ENCODE measurements around the gene BCAP29. TPM values are rescaled to one million over a fixed set of nuclear protein-coding genes. Genes with fewer than 3 reads are reported as not detected.
A peak's percentile ranks its signal among the peaks of the same experiment; 100 is the strongest.
"Not testable (repeated sequence)": the region's sequence is repeated elsewhere in the genome, so short reads cannot be mapped to it uniquely, and the experiment has no call there.

BCAP29 gene
- total RNA-seq, 6 experiments from 2014 or later: 70.7 to 92.2 (median 89.0) TPM

- H3K27me3 Mint-ChIP-seq (ENCODE audit: insufficient read depth): peaks cover 2% of the 10 kb centered on the region; the same call in 1 of the 2 replicates
- DNase-seq: no peak
- no peak for TF ChIP-seq CTCF (IDR thresholded peaks at IDR 0.05)
- no peaks in the 10 kb centered on the region; the same call in 1 of the 2 replicates for H3K4me1 Mint-ChIP-seq (ENCODE audit: low read depth)
- no peaks in the 10 kb centered on the region for H3K9me3 Mint-ChIP-seq
- no peaks in the 10 kb centered on the region for H3K36me3 Mint-ChIP-seq (ENCODE audit: low read depth)
- H3K4me3 Mint-ChIP-seq: no peak overlapping the region
- H3K27ac Mint-ChIP-seq: no peak overlapping the region
Observed at GRCh38 chr7:107632492-107632865, 52.4 kb downstream of the BCAP29 start.

GRCh38 chr7:107638594-107638993, 58.5 kb downstream of the BCAP29 start:
- H3K4me1 Mint-ChIP-seq (ENCODE audit: low read depth): peaks cover 25% of the 10 kb centered on the region
- no peak for TF ChIP-seq CTCF (IDR thresholded peaks at IDR 0.05)
- no peaks in the 10 kb centered on the region; the same call in 1 of the 2 replicates for H3K27me3 Mint-ChIP-seq (ENCODE audit: insufficient read depth)
- no peak overlapping the region for H3K4me3 Mint-ChIP-seq
- H3K36me3 Mint-ChIP-seq (ENCODE audit: low read depth): no peaks in the 10 kb centered on the region
- H3K9me3 Mint-ChIP-seq: no peaks in the 10 kb centered on the region
- DNase-seq: no peak
- H3K27ac Mint-ChIP-seq: no peak overlapping the region

GRCh38 chr7:107639070-107639469, 59.0 kb downstream of the BCAP29 start:
- not testable (repeated sequence) for H3K4me3 Mint-ChIP-seq; DNase-seq; H3K27ac Mint-ChIP-seq; H3K36me3 Mint-ChIP-seq (ENCODE audit: low read depth); H3K9me3 Mint-ChIP-seq; H3K27me3 Mint-ChIP-seq (ENCODE audit: insufficient read depth)
- peaks cover 29% of the 10 kb centered on the region for H3K4me1 Mint-ChIP-seq (ENCODE audit: low read depth)

- H3K9me3 Mint-ChIP-seq: no peaks in the 10 kb centered on the region; the same call in 1 of the 2 replicates
- TF ChIP-seq CTCF (IDR thresholded peaks at IDR 0.05): no peak
- H3K27me3 Mint-ChIP-seq (ENCODE audit: insufficient read depth): no peaks in the 10 kb centered on the region; the same call in 1 of the 2 replicates
Observed at GRCh38 chr7:107641676-107642075, 61.6 kb downstream of the BCAP29 start.

GRCh38 chr7:107642501-107642900, 62.5 kb downstream of the BCAP29 start:
- peaks cover 6% of the 10 kb centered on the region; the same call in 1 of the 2 replicates for H3K36me3 Mint-ChIP-seq (ENCODE audit: low read depth)
- TF ChIP-seq CTCF (IDR thresholded peaks at IDR 0.05): no peak
- peak overlapping the region; percentile 76 for H3K27ac Mint-ChIP-seq
- H3K27me3 Mint-ChIP-seq (ENCODE audit: insufficient read depth): no peaks in the 10 kb centered on the region; the same call in 1 of the 2 replicates
- no peaks in the 10 kb centered on the region; the same call in none of the 2 replicates for H3K9me3 Mint-ChIP-seq
- H3K4me3 Mint-ChIP-seq: peak overlapping the region; percentile 57; the same call in 1 of the 2 replicates
- H3K4me1 Mint-ChIP-seq (ENCODE audit: low read depth): peaks cover 39% of the 10 kb centered on the region
- DNase-seq: no peak

More at GRCh38 chr7:107641676-107642075, 61.6 kb downstream of the BCAP29 start:
- DNase-seq: no peak
- Mint-ChIP-seq H3K4me3 (no peak overlapping the region), H3K27ac (no peak overlapping the region), H3K36me3 (ENCODE audit: low read depth) (peaks cover 6% of the 10 kb centered on the region; the same call in 1 of the 2 replicates), H3K4me1 (ENCODE audit: low read depth) (peaks cover 39% of the 10 kb centered on the region)

- peak overlapping the region; percentile 76 for H3K27ac Mint-ChIP-seq
- DNase-seq: peak; percentile 70
- H3K27me3 Mint-ChIP-seq (ENCODE audit: insufficient read depth): no peaks in the 10 kb centered on the region; the same call in 1 of the 2 replicates
- no peaks in the 10 kb centered on the region; the same call in none of the 2 replicates for H3K9me3 Mint-ChIP-seq
- peaks cover 39% of the 10 kb centered on the region for H3K4me1 Mint-ChIP-seq (ENCODE audit: low read depth)
- peak overlapping the region; percentile 57 for H3K4me3 Mint-ChIP-seq
- TF ChIP-seq CTCF (IDR thresholded peaks at IDR 0.05): peak; percentile 68
- H3K36me3 Mint-ChIP-seq (ENCODE audit: low read depth): peaks cover 6% of the 10 kb centered on the region; the same call in 1 of the 2 replicates
Observed at GRCh38 chr7:107643407-107643806, 63.4 kb downstream of the BCAP29 start.
